G401 (cell line): ENCODE data around the gene CDYL. TPM values are rescaled to one million over a fixed set of nuclear protein-coding genes. Genes with fewer than 3 reads are reported as not detected.

Experiments
- DNase-seq: peaks from one replicate; pipeline ENCODE4 v3.0.0-alpha.2; 2015; ENCODE audit warnings: low spot score
- in situ Hi-C: cut with HindIII; loops from 2 replicates; pipeline ENCODE4 v1.10.0; 2016; ENCODE audit warnings: low sequenced_read_pairs, mixed read lengths
- total RNA-seq: library from RNA; depleted of rRNA; stranded (reverse); fragments of >200 nt; shearing (Covaris generic); gene quantifications from 2 replicates; pipeline ENCODE4 v1.2.3, GENCODE V29; 2014

The CDYL gene
- total RNA-seq, 1 experiment from 2014 or later, result 22.6 TPM

- in situ Hi-C loops, result no loop called here
- DNase-seq, result no peak
Measured at GRCh38 chr6:4772750-4773149, 3.5 kb upstream of the CDYL start.

- in situ Hi-C loops, result no loop called here
- DNase-seq, result peak; percentile 19
Measured at GRCh38 chr6:4773181-4773580, 3.0 kb upstream of the CDYL start.

GRCh38 chr6:4774296-4774695, 1.9 kb upstream of the CDYL start:
- in situ Hi-C loops, result no loop called here
- DNase-seq, result peak; percentile 46

- in situ Hi-C loops, result no loop called here
- DNase-seq, result peak; percentile 23
Measured at GRCh38 chr6:4774715-4775493, 1.3 kb upstream of the CDYL start.

- no peak for DNase-seq
- in situ Hi-C loops, result no loop called here
Measured at GRCh38 chr6:4775494-4776130, 592 bp upstream of the CDYL start.

GRCh38 chr6:4776493-4777393, 539 bp downstream of the CDYL start:
- no peak for DNase-seq
- in situ Hi-C loops, result no loop called here

GRCh38 chr6:4777394-4777935, 1.3 kb downstream of the CDYL start:
- DNase-seq, result no peak
- in situ Hi-C loops, result no loop called here

- in situ Hi-C loops, result no loop called here
- no peak for DNase-seq
Measured at GRCh38 chr6:4778086-4778485, 1.9 kb downstream of the CDYL start.

- DNase-seq, result no peak
- in situ Hi-C loops, result no loop called here
Measured at GRCh38 chr6:4780360-4780812, 4.2 kb downstream of the CDYL start.

GRCh38 chr6:4781426-4781825, 5.2 kb downstream of the CDYL start:
- DNase-seq, result no peak
- in situ Hi-C loops, result no loop called here

- in situ Hi-C loops, result no loop called here
- no peak for DNase-seq
Measured at GRCh38 chr6:4781967-4782575, 5.9 kb downstream of the CDYL start.

- no peak for DNase-seq
- in situ Hi-C loops, result no loop called here
Measured at GRCh38 chr6:4786996-4787395, 10.8 kb downstream of the CDYL start.

- in situ Hi-C loops, result no loop called here
- DNase-seq, result no peak
Measured at GRCh38 chr6:4788482-4788881, 12.3 kb downstream of the CDYL start.

GRCh38 chr6:4788953-4789584, 12.9 kb downstream of the CDYL start:
- in situ Hi-C loops, result no loop called here
- no peak for DNase-seq

- in situ Hi-C loops, result no loop called here
Measured at GRCh38 chr6:4790158-4790899, 14.1 kb downstream of the CDYL start.

GRCh38 chr6:4794140-4794707, 18.0 kb downstream of the CDYL start:
- peak; percentile 75 for DNase-seq
- in situ Hi-C loops, result no loop called here

More at GRCh38 chr6:4790158-4790899, 14.1 kb downstream of the CDYL start:
- DNase-seq, result no peak

- in situ Hi-C loops, result no loop called here
- DNase-seq, result no peak
Measured at GRCh38 chr6:4797587-4797986, 21.4 kb downstream of the CDYL start.

GRCh38 chr6:4799912-4800311, 23.7 kb downstream of the CDYL start:
- DNase-seq, result no peak
- in situ Hi-C loops, result no loop called here
